IMR-90 (cell line): Measurements from ENCODE around the gene ALPK3. TPM values are rescaled to one million over a fixed set of nuclear protein-coding genes. Genes with fewer than 3 reads are reported as not detected.

Experiments used
- ATAC-seq: fragments of 200-7000 bp; cut with Tn5 transposase; 2 replicates; pipeline ENCODE4 v1.9.1; 2020; ENCODE audit warnings: low read depth, mild to moderate bottlenecking, moderate library complexity
- BruUV-seq: library from RNA; stranded (reverse); fragments of 400-500 nt; replicated peaks from 2 replicates; lab custom pipeline; 2021; lab: Mats Ljungman, UMichigan
- CTCF ChIA-PET: fragments of 300-600 bp; formaldehyde crosslinking; extraction: SDS; loops from one replicate; lab custom pipeline; 2021; ENCODE audit warnings: antibody characterized with exemption; lab: Yijun Ruan, JAX
- POLR2A ChIA-PET: fragments of 300-600 bp; sonication (Branson Sonifier 250); formaldehyde crosslinking; loops from one replicate; lab custom pipeline; 2022; ENCODE audit warnings: antibody characterized with exemption; ENCODE audit not compliant: unreplicated experiment; lab: Charles Lee
- DNase-seq: peaks from one replicate; pipeline ENCODE4 v3.0.0; 2013
- H2AFZ ChIP-seq: replicated peaks from 2 replicates; pipeline ENCODE3; 2013; ENCODE audit warnings: low read length, mild to moderate bottlenecking; ENCODE audit not compliant: poor library complexity
- H2AK5ac ChIP-seq: 2 replicates; pipeline ENCODE4 v1.6.1; 2013; ENCODE audit warnings: low read depth, low read length, inconsistent platforms
- H2AK9ac ChIP-seq: replicated peaks from 2 replicates; pipeline ENCODE3; 2013; ENCODE audit warnings: mild to moderate bottlenecking, low read depth, low read length, moderate library complexity; ENCODE audit not compliant: poor library complexity
- H2BK120ac ChIP-seq: 2 replicates; pipeline ENCODE4 v1.6.1; 2013; ENCODE audit warnings: low read depth, low read length, inconsistent platforms
- H2BK15ac ChIP-seq: 3 replicates; pipeline ENCODE4 v1.6.1; 2013; ENCODE audit warnings: low read depth, low read length, inconsistent platforms
- H2BK20ac ChIP-seq: 2 replicates; pipeline ENCODE4 v1.6.1; 2013; ENCODE audit warnings: low read depth, mild to moderate bottlenecking, inconsistent platforms, low read length, moderate library complexity
- H2BK5ac ChIP-seq: 2 replicates; pipeline ENCODE4 v1.6.1; 2013; ENCODE audit warnings: mild to moderate bottlenecking, low read depth, low read length, inconsistent platforms; ENCODE audit not compliant: poor library complexity, severe bottlenecking
- H3K14ac ChIP-seq: replicated peaks from 2 replicates; pipeline ENCODE4 v1.6.1; 2013; ENCODE audit warnings: low read depth, low read length, inconsistent platforms
- H3K18ac ChIP-seq: 2 replicates; pipeline ENCODE4 v1.6.1; 2013; ENCODE audit warnings: low read depth, low read length, control low read depth
- H3K23ac ChIP-seq: 2 replicates; pipeline ENCODE4 v1.6.1; 2013; ENCODE audit warnings: low read depth, low read length, inconsistent platforms
- H3K27ac ChIP-seq: 2 replicates; pipeline ENCODE4 v1.5.1; 2013; ENCODE audit warnings: mild to moderate bottlenecking, control low read depth, low read length; ENCODE audit not compliant: insufficient read depth
- H3K27me3 ChIP-seq: 2 replicates; pipeline ENCODE4 v1.6.1; 2013; ENCODE audit warnings: low read length; ENCODE audit not compliant: control insufficient read depth, insufficient read depth
- H3K36me3 ChIP-seq: 2 replicates; pipeline ENCODE4 v1.6.1; 2013; ENCODE audit warnings: low read length, mixed read lengths; ENCODE audit not compliant: control insufficient read depth, insufficient read depth
- H3K4ac ChIP-seq: 2 replicates; pipeline ENCODE4 v1.6.1; 2013; ENCODE audit warnings: low read depth, low read length, inconsistent platforms
- H3K4me1 ChIP-seq: 2 replicates; pipeline ENCODE4 v1.6.1; 2013; ENCODE audit warnings: low read length, mixed read lengths; ENCODE audit not compliant: control insufficient read depth, insufficient read depth
- H3K4me2 ChIP-seq: 2 replicates; pipeline ENCODE4 v1.6.1; 2013; ENCODE audit warnings: low read depth, mild to moderate bottlenecking, control low read depth, low read length, moderate library complexity
- H3K4me3 ChIP-seq: 2 replicates; pipeline ENCODE4 v1.5.1; 2013; ENCODE audit warnings: low read depth, mild to moderate bottlenecking, control low read depth, low read length, moderate library complexity; ENCODE audit not compliant: insufficient read depth
- H3K56ac ChIP-seq: 2 replicates; pipeline ENCODE4 v1.6.1; 2013; ENCODE audit warnings: low read length, inconsistent platforms; ENCODE audit not compliant: insufficient read depth; ENCODE audit errors: extremely low read depth
- H3K79me1 ChIP-seq, 2 experiments: 2 replicates each; pipeline ENCODE4 v1.6.1; 2013; ENCODE audit warnings: low read length in 2 of 2, inconsistent platforms in 1 of 2, low read depth in 1 of 2
- H3K9ac ChIP-seq: 2 replicates; pipeline ENCODE4 v1.6.1; 2013; ENCODE audit warnings: low read depth, low read length, control low read depth
- H3K9me1 ChIP-seq: 2 replicates; pipeline ENCODE4 v1.6.1; 2013; ENCODE audit warnings: low read length, inconsistent platforms; ENCODE audit not compliant: insufficient read depth
- H3K9me3 ChIP-seq: 2 replicates; pipeline ENCODE4 v1.6.1; 2013; ENCODE audit warnings: low read length; ENCODE audit not compliant: control insufficient read depth, insufficient read depth
- H4K20me1 ChIP-seq: 2 replicates; pipeline ENCODE4 v1.6.1; 2013; ENCODE audit warnings: low read length, inconsistent platforms; ENCODE audit not compliant: insufficient read depth
- H4K5ac ChIP-seq: 2 replicates; pipeline ENCODE4 v1.6.1; 2013; ENCODE audit warnings: mild to moderate bottlenecking, low read depth, low read length, control low read depth
- H4K8ac ChIP-seq, 2 experiments: 2 replicates each; pipeline ENCODE4 v1.6.1; 2013; ENCODE audit warnings: low read depth in 2 of 2, low read length in 2 of 2, control low read depth in 1 of 2, inconsistent platforms in 1 of 2
- H4K91ac ChIP-seq: 2 replicates; pipeline ENCODE4 v1.6.1; 2013; ENCODE audit warnings: low read depth, low read length, inconsistent platforms; ENCODE audit not compliant: insufficient read depth
- RAD21 ChIP-seq: IDR thresholded peaks from 2 replicates; pipeline ENCODE4 v1.6.1; 2012; ENCODE audit warnings: low read length, improper control_type of control experiment
- WGBS, 2 experiments: methylation state at CpG; one replicate each; pipeline versions ENCODE4 v1.1.5 to v1.1.7; 2013; ENCODE audit warnings: missing lambda C conversion rate in 2 of 2; ENCODE audit not compliant: insufficient read length in 1 of 2; ENCODE audit errors: extremely low coverage in 2 of 2; 5-methylcytosine and 5-hydroxymethylcytosine counted together
- dilution Hi-C: fragments of 300-500 bp; cut with HindIII; formaldehyde crosslinking; loops from one replicate; pipeline ENCODE4 v1.14.3; 2018; ENCODE audit warnings: low sequenced_read_pairs; ENCODE audit not compliant: unreplicated experiment
- in situ Hi-C: fragments of 300-500 bp; cut with MboI; formaldehyde crosslinking; loops from 3 replicates; pipeline ENCODE4 v1.14.3; 2019; ENCODE audit warnings: low sequenced_read_pairs, inconsistent platforms, mixed read lengths
- intact Hi-C: fragments of 100-400 bp; cut with micrococcal nuclease; formaldehyde crosslinking; loops from 2 replicates; pipeline ENCODE4 v1.10.0; 2022
- polyA plus RNA-seq, 3 experiments: library from polyadenylated mRNA; depleted of rRNA; stranded (reverse); fragments of >200 nt; gene quantifications; 2 replicates each; pipeline ENCODE4 v1.2.3, GENCODE V29; 2012; ENCODE audit warnings: low replicate concordance in 1 of 3
- total RNA-seq: library from RNA; depleted of rRNA; stranded (reverse); fragments of >200 nt; gene quantifications from 2 replicates; pipeline ENCODE4 v1.2.3, GENCODE V29; 2012

The ALPK3 gene
- total and polyA plus RNA-seq, 2 of the 4 experiments (the other 2 are of a cell fraction), result under 0.01 to 0.26 TPM

DNA sequence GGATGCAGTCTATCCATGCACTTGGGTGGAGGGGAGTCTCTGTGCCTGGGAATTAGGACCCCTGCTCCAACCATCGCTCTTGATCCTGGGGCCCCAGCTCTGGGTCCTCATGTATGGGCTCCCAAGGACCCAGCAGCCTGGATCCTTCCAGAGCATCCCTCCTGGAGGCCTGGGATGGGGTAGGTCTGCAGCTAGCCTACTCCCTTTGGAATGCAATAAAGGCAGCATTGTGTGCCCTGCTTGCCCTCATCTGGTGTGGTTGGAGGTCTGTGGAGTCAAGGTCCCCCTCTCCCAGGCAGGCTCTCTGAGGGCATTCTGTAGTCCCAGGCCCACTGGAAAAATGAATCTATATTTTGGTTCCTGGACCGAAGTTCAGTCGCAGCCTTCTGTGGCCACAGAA lies 52.4 kb downstream of the ALPK3 start:
- Histone ChIP-seq H3K9me3 (no peaks in the 10 kb centered on the region), H4K8ac (no peak overlapping the region), H3K4me3 (no peak overlapping the region), H3K14ac (no peak overlapping the region), H3K27ac (no peak overlapping the region), H2AK9ac (no peak overlapping the region), H2BK15ac (no peak overlapping the region), H3K4me1 (no peaks in the 10 kb centered on the region), H4K5ac (no peak overlapping the region), H3K4ac (no peak overlapping the region), H2BK5ac (no peak overlapping the region), H2AK5ac (no peak overlapping the region), H2AFZ (no peak overlapping the region), H3K23ac (no peak overlapping the region), H3K4me2 (no peak overlapping the region), H3K9me1 (no peaks in the 10 kb centered on the region), H4K20me1 (no peaks in the 10 kb centered on the region), H2BK20ac (no peak overlapping the region), H3K56ac (no peak overlapping the region), H2BK120ac (no peak overlapping the region), H4K91ac (no peak overlapping the region), H3K79me1 (no peaks in the 10 kb centered on the region), H3K9ac (no peak overlapping the region), H3K18ac (no peak overlapping the region), H3K27me3 (peaks cover 35% of the 10 kb centered on the region), H3K36me3 (no peaks in the 10 kb centered on the region)
- CTCF ChIA-PET, result no interaction called here
- dilution Hi-C loops, result no loop called here
- POLR2A ChIA-PET, result no interaction called here
- WGBS, 2 experiments, result 90% methylated on average over 2 of the region's 3 CpGs; no CpG with 5 or more reads in 1 of the 2 experiments
- DNase-seq (no peak), ATAC-seq (no peak)
- no peak for TF ChIP-seq RAD21
- intact Hi-C loops, result no loop called here
- BruUV-seq, result no TSS peak
- in situ Hi-C loops, result no loop called here
